ENCODE measurements around the gene TMEM108.

DNA sequence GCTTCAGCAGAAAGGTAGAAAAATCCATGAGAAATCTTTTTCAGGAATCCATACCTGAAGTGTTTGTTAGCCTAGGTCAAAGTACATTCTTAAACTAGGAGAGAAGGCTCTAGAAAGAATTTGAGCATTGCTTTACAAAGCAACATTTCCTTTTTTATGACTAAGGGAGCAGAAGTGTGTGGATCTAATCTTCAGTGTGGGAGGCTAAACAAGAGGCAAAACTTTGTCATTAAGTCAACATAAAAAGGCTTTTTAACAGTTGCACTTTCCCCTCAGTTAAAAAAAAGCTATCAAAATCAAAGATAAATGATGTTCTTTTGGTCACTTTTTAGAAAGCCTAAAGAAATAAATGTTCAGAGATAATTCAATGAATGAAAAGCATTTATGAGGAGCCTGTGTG lies 154.8 kb downstream of the TMEM108 start:
- TF ChIP-seq, protein P1, sequence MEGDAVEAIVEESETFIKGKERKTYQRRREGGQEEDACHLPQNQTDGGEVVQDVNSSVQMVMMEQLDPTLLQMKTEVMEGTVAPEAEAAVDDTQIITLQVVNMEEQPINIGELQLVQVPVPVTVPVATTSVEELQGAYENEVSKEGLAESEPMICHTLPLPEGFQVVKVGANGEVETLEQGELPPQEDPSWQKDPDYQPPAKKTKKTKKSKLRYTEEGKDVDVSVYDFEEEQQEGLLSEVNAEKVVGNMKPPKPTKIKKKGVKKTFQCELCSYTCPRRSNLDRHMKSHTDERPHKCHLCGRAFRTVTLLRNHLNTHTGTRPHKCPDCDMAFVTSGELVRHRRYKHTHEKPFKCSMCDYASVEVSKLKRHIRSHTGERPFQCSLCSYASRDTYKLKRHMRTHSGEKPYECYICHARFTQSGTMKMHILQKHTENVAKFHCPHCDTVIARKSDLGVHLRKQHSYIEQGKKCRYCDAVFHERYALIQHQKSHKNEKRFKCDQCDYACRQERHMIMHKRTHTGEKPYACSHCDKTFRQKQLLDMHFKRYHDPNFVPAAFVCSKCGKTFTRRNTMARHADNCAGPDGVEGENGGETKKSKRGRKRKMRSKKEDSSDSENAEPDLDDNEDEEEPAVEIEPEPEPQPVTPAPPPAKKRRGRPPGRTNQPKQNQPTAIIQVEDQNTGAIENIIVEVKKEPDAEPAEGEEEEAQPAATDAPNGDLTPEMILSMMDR (IDR thresholded peaks at IDR 0.05): no peak
- TF ChIP-seq POLR2A (IDR thresholded peaks at IDR 0.05): no peak
